ENCODE measurements around the gene RPP14.
"Not testable (repeated sequence)": the region's sequence is repeated elsewhere in the genome, so short reads cannot be mapped to it uniquely, and the experiment has no call there.

RPP14 gene

DNA sequence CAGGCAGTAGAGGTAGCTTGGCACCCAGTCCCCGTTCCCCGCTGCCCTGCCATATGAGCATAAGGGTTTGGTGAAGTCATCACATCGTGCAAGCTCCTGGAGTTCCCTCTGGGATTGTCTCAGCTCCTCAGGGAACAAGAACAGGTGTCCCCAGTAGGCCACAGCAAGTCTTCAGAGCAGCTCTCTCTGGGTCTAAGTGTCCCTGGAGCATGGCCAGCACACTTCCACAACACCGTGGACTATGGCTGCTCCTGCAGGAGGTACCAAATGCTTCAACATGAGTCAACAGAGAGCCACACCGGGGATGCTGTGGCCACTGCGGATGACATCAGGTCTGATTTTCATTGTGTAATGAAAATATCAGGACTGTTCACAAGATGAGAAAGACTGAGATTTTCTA is 45.3 kb upstream of the RPP14 start:
- Histone ChIP-seq H3K79me2 (ENCODE audit: control insufficient read depth, insufficient read depth, low read length, poor library complexity) (no peaks in the 10 kb centered on the region), H2BK12ac (ENCODE audit: low read length) (no peak overlapping the region), H3K18ac (ENCODE audit: low read length) (no peak overlapping the region), H4K91ac (ENCODE audit: low read depth, low read length) (no peak overlapping the region), H3K36me3 (ENCODE audit: control insufficient read depth in 1 of 2, insufficient read depth in 2 of 2, low read length in 2 of 2) (peaks cover 0 to 4% of the 10 kb centered on the region in 2 experiments), H3K4me1 (ENCODE audit: control insufficient read depth in 1 of 2, insufficient read depth in 2 of 2, low read length in 2 of 2) (peaks cover 0 to 4% of the 10 kb centered on the region in 2 experiments), H2BK5ac (ENCODE audit: low read depth, low read length, poor library complexity) (no peak overlapping the region), H3K9ac (ENCODE audit: low read length) (no peak overlapping the region), H3K4ac (ENCODE audit: low read depth, low read length) (no peak overlapping the region), H4K12ac (ENCODE audit: low read depth, low read length) (no peak overlapping the region), H3K27ac (ENCODE audit: low read depth, low read length) (no peak overlapping the region), H3K23ac (ENCODE audit: low read length) (no peak overlapping the region), H2AFZ (ENCODE audit: insufficient read depth, low read length, poor library complexity) (no peak overlapping the region), H2AK5ac (ENCODE audit: low read length) (no peak overlapping the region), H3K4me3 (ENCODE audit: low read depth, low read length) (no peak overlapping the region), H3K4me2 (ENCODE audit: low read length) (no peak overlapping the region), H3K9me3 (ENCODE audit: insufficient read depth, low read depth, low read length) (no peaks in the 10 kb centered on the region), H3K79me1 (ENCODE audit: low read length) (no peaks in the 10 kb centered on the region), H4K8ac (ENCODE audit: low read depth, low read length) (no peak overlapping the region), H2BK120ac (ENCODE audit: insufficient read depth, low read length, poor library complexity) (no peak overlapping the region), H3K27me3 (ENCODE audit: insufficient read depth, low read length) (no peaks in the 10 kb centered on the region), H3K14ac (ENCODE audit: low read length) (no peak overlapping the region)
- no peak for DNase-seq
- WGBS (ENCODE audit: extremely low coverage, insufficient coverage, insufficient read length): no CpG with 5 or more reads among the region's 6 CpGs

DNA sequence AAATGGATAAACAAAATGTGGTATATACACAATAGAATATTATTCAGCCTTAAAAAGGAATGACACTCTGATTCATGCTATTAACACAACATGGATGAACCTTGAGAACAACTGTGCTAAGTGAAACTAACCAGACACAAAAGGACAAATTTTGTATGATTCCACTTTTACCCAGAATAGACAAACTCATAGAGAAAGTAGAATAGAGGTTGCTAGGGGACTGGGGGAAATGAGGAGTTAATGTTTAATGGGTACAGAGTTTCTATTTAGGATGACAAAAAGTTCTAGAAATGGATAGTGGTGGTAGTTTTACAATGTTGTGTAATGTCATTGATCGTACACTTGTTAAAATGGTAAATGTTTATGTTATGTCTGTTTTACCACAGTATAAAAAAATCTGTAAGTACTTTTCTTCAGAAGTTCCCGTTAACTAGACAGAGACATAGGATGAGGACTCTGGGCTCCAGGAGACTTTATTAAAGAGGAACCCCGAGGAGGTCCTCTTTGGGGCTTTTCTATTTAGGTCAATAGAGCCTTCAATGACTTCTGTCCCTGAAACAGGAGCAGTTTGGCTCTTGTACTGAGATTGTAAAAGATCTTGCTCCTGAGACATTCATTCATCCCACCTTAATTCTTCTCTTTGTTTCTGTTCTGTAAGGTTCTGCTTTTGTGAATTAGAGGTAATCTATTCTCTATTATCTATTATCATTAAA is 43.9 kb upstream of the RPP14 start:
- no peak overlapping the region for H3K18ac ChIP-seq (ENCODE audit: low read length)
- H3K9ac ChIP-seq (ENCODE audit: low read length): no peak overlapping the region
- no peak overlapping the region for H3K4me2 ChIP-seq (ENCODE audit: low read length)
- no peak overlapping the region for H4K8ac ChIP-seq (ENCODE audit: low read depth, low read length)
- H4K91ac ChIP-seq (ENCODE audit: low read depth, low read length): no peak overlapping the region
- no peaks in the 10 kb centered on the region for H3K79me1 ChIP-seq (ENCODE audit: low read length)
- no peak overlapping the region for H3K23ac ChIP-seq (ENCODE audit: low read length)
- H2BK120ac ChIP-seq (ENCODE audit: insufficient read depth, low read length, poor library complexity): no peak overlapping the region
- H3K14ac ChIP-seq (ENCODE audit: low read length): no peak overlapping the region
- no peaks in the 10 kb centered on the region for H3K79me2 ChIP-seq (ENCODE audit: control insufficient read depth, insufficient read depth, low read length, poor library complexity)
- WGBS (ENCODE audit: extremely low coverage, insufficient coverage, insufficient read length): no CpG with 5 or more reads among the region's 3 CpGs
- DNase-seq: no peak
- H3K4me3 ChIP-seq (ENCODE audit: low read depth, low read length): no peak overlapping the region
- no peak overlapping the region for H3K4ac ChIP-seq (ENCODE audit: low read depth, low read length)
- H3K4me1 ChIP-seq (ENCODE audit: control insufficient read depth in 1 of 2, insufficient read depth in 2 of 2, low read length in 2 of 2): peaks cover 0 to 4% of the 10 kb centered on the region in 2 experiments
- H2BK5ac ChIP-seq (ENCODE audit: low read depth, low read length, poor library complexity): no peak overlapping the region
- no peak overlapping the region for H2AK5ac ChIP-seq (ENCODE audit: low read length)
- no peaks in the 10 kb centered on the region for H3K27me3 ChIP-seq (ENCODE audit: insufficient read depth, low read length)
- no peak overlapping the region for H2AFZ ChIP-seq (ENCODE audit: insufficient read depth, low read length, poor library complexity)
- no peaks in the 10 kb centered on the region for H3K9me3 ChIP-seq (ENCODE audit: insufficient read depth, low read depth, low read length)
- no peak overlapping the region for H2BK12ac ChIP-seq (ENCODE audit: low read length)
- H4K12ac ChIP-seq (ENCODE audit: low read depth, low read length): no peak overlapping the region
- H3K36me3 ChIP-seq (ENCODE audit: control insufficient read depth in 1 of 2, insufficient read depth in 2 of 2, low read length in 2 of 2): peaks cover 0 to 4% of the 10 kb centered on the region in 2 experiments
- no peak overlapping the region for H3K27ac ChIP-seq (ENCODE audit: low read depth, low read length)

DNA sequence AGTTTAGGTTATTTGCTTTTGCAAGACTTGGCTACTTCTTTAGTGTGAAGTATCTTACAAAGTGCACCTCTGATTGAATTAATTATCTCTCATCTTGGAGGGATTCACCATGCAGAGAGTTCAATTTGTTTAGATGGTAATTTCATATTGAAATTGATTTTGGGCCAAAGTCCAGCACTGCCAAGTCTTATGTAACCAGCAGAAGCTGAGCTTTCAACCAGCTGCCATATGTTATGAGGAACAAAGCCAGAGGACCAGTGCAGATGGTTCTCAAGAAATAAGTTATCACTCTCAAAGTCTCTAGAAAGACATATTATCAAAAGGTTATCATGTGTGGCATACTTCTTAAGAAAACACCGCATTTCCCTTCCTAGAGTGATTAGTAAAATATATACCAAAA is 39.5 kb upstream of the RPP14 start:
- H2BK5ac ChIP-seq (ENCODE audit: low read depth, low read length, poor library complexity): no peak overlapping the region
- WGBS (ENCODE audit: extremely low coverage, insufficient coverage, insufficient read length): no CpG with 5 or more reads among the region's 1 CpG
- no peaks in the 10 kb centered on the region for H3K9me3 ChIP-seq (ENCODE audit: insufficient read depth, low read depth, low read length)
- no peak for DNase-seq
- no peak overlapping the region for H2BK120ac ChIP-seq (ENCODE audit: insufficient read depth, low read length, poor library complexity)
- no peaks in the 10 kb centered on the region for H3K79me1 ChIP-seq (ENCODE audit: low read length)
- H3K14ac ChIP-seq (ENCODE audit: low read length): no peak overlapping the region
- no peak overlapping the region for H4K12ac ChIP-seq (ENCODE audit: low read depth, low read length)
- no peak overlapping the region for H2AFZ ChIP-seq (ENCODE audit: insufficient read depth, low read length, poor library complexity)
- no peak overlapping the region for H4K91ac ChIP-seq (ENCODE audit: low read depth, low read length)
- H4K8ac ChIP-seq (ENCODE audit: low read depth, low read length): no peak overlapping the region
- H3K4me1 ChIP-seq (ENCODE audit: control insufficient read depth in 1 of 2, insufficient read depth in 2 of 2, low read length in 2 of 2): no peaks in the 10 kb centered on the region
- H3K18ac ChIP-seq (ENCODE audit: low read length): no peak overlapping the region
- no peaks in the 10 kb centered on the region for H3K36me3 ChIP-seq (ENCODE audit: control insufficient read depth in 1 of 2, insufficient read depth in 2 of 2, low read length in 2 of 2)
- H3K79me2 ChIP-seq (ENCODE audit: control insufficient read depth, insufficient read depth, low read length, poor library complexity): no peaks in the 10 kb centered on the region
- H3K4me3 ChIP-seq (ENCODE audit: low read depth, low read length): no peak overlapping the region
- H3K4me2 ChIP-seq (ENCODE audit: low read length): no peak overlapping the region
- no peak overlapping the region for H3K9ac ChIP-seq (ENCODE audit: low read length)
- no peaks in the 10 kb centered on the region for H3K27me3 ChIP-seq (ENCODE audit: insufficient read depth, low read length)
- no peak overlapping the region for H3K23ac ChIP-seq (ENCODE audit: low read length)
- no peak overlapping the region for H3K4ac ChIP-seq (ENCODE audit: low read depth, low read length)
- H2AK5ac ChIP-seq (ENCODE audit: low read length): no peak overlapping the region
- H3K27ac ChIP-seq (ENCODE audit: low read depth, low read length): no peak overlapping the region
- no peak overlapping the region for H2BK12ac ChIP-seq (ENCODE audit: low read length)

DNA sequence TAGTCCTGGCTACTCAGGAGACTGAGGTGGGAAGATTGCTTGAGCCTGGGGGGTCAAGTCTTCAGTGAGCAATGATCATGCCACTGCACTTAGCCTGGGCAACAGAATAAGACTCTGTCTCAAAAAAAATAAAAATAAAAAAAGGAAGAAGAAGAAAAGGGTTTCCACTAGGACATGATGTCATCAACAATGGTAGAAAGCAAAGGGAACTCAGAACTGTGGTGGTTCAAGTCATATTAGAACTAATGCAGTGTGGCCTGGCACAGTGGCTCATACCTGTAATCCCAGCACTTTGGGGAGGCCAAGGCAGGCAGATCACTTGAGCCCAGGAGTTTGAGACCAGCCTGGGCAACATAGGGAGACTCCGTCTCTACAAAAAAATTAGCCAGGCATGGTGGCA is 38.5 kb upstream of the RPP14 start:
- H3K27ac ChIP-seq (ENCODE audit: low read depth, low read length); H3K9ac ChIP-seq (ENCODE audit: low read length); H4K12ac ChIP-seq (ENCODE audit: low read depth, low read length); H3K36me3 ChIP-seq (ENCODE audit: control insufficient read depth in 1 of 2, insufficient read depth in 2 of 2, low read length in 2 of 2); H3K14ac ChIP-seq (ENCODE audit: low read length); H3K4me3 ChIP-seq (ENCODE audit: low read depth, low read length); H4K91ac ChIP-seq (ENCODE audit: low read depth, low read length); H3K4ac ChIP-seq (ENCODE audit: low read depth, low read length); H3K4me1 ChIP-seq (ENCODE audit: control insufficient read depth in 1 of 2, insufficient read depth in 2 of 2, low read length in 2 of 2); H2BK120ac ChIP-seq (ENCODE audit: insufficient read depth, low read length, poor library complexity); H3K27me3 ChIP-seq (ENCODE audit: insufficient read depth, low read length); H2AFZ ChIP-seq (ENCODE audit: insufficient read depth, low read length, poor library complexity); H3K9me3 ChIP-seq (ENCODE audit: insufficient read depth, low read depth, low read length); H3K4me2 ChIP-seq (ENCODE audit: low read length); H2BK5ac ChIP-seq (ENCODE audit: low read depth, low read length, poor library complexity); H3K79me2 ChIP-seq (ENCODE audit: control insufficient read depth, insufficient read depth, low read length, poor library complexity); H4K8ac ChIP-seq (ENCODE audit: low read depth, low read length); H2AK5ac ChIP-seq (ENCODE audit: low read length); H3K79me1 ChIP-seq (ENCODE audit: low read length); DNase-seq; H3K18ac ChIP-seq (ENCODE audit: low read length); H3K23ac ChIP-seq (ENCODE audit: low read length); H2BK12ac ChIP-seq (ENCODE audit: low read length): not testable (repeated sequence)
- no CpG with 5 or more reads among the region's 1 CpG for WGBS (ENCODE audit: extremely low coverage, insufficient coverage, insufficient read length)
